Nephron (organoid): Measurements from ENCODE around the gene SHTN1.

Experiments used
- H3K27ac Mint-ChIP-seq, 3 experiments: 2 replicates each; pipeline ENCODE4 v1.8.0; 2020; ENCODE audit warnings: mixed read lengths in 3 of 3, mild to moderate bottlenecking in 2 of 3, moderate library complexity in 1 of 3
- H3K27me3 Mint-ChIP-seq: 2 replicates; pipeline ENCODE4 v1.8.0; 2021; ENCODE audit warnings: low read depth, mild to moderate bottlenecking, moderate library complexity, mixed read lengths
- H3K36me3 Mint-ChIP-seq: 2 replicates; pipeline ENCODE4 v1.8.0; 2020; ENCODE audit warnings: low read depth, mixed read lengths
- H3K4me1 Mint-ChIP-seq: 2 replicates; pipeline ENCODE4 v1.8.0; 2020; ENCODE audit warnings: mixed read lengths
- H3K4me3 Mint-ChIP-seq, 3 experiments: 2 replicates each; pipeline ENCODE4 v1.8.0; 2020; ENCODE audit warnings: mild to moderate bottlenecking in 3 of 3, mixed read lengths in 3 of 3, moderate library complexity in 2 of 3
- H3K9me3 Mint-ChIP-seq: 2 replicates; pipeline ENCODE4 v1.8.0; 2020; ENCODE audit warnings: mixed read lengths
- TF ChIP-seq, protein P1 (sequence below), 3 experiments: fragments of 200-600 bp; sonication (generic); IDR thresholded peaks; one replicate each; pipeline ENCODE4 v1.5.0; 2021; ENCODE audit warnings: antibody characterized with exemption in 3 of 3; ENCODE audit not compliant: unreplicated experiment in 3 of 3

Gene SHTN1

GRCh38 chr10:116835658-116836057 lies 169.3 kb downstream of the SHTN1 start:
- TF ChIP-seq, protein P1, sequence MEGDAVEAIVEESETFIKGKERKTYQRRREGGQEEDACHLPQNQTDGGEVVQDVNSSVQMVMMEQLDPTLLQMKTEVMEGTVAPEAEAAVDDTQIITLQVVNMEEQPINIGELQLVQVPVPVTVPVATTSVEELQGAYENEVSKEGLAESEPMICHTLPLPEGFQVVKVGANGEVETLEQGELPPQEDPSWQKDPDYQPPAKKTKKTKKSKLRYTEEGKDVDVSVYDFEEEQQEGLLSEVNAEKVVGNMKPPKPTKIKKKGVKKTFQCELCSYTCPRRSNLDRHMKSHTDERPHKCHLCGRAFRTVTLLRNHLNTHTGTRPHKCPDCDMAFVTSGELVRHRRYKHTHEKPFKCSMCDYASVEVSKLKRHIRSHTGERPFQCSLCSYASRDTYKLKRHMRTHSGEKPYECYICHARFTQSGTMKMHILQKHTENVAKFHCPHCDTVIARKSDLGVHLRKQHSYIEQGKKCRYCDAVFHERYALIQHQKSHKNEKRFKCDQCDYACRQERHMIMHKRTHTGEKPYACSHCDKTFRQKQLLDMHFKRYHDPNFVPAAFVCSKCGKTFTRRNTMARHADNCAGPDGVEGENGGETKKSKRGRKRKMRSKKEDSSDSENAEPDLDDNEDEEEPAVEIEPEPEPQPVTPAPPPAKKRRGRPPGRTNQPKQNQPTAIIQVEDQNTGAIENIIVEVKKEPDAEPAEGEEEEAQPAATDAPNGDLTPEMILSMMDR (IDR thresholded peaks at IDR 0.05; ENCODE audit: unreplicated experiment in 3 of 3) = no peak
- no peak overlapping the region for H3K4me3 Mint-ChIP-seq
- peaks cover 53% of the 10 kb centered on the region for H3K27me3 Mint-ChIP-seq
- no peaks in the 10 kb centered on the region for H3K9me3 Mint-ChIP-seq
- H3K36me3 Mint-ChIP-seq = peaks cover 12% of the 10 kb centered on the region
- no peaks in the 10 kb centered on the region for H3K4me1 Mint-ChIP-seq
- no peak overlapping the region for H3K27ac Mint-ChIP-seq

DNA sequence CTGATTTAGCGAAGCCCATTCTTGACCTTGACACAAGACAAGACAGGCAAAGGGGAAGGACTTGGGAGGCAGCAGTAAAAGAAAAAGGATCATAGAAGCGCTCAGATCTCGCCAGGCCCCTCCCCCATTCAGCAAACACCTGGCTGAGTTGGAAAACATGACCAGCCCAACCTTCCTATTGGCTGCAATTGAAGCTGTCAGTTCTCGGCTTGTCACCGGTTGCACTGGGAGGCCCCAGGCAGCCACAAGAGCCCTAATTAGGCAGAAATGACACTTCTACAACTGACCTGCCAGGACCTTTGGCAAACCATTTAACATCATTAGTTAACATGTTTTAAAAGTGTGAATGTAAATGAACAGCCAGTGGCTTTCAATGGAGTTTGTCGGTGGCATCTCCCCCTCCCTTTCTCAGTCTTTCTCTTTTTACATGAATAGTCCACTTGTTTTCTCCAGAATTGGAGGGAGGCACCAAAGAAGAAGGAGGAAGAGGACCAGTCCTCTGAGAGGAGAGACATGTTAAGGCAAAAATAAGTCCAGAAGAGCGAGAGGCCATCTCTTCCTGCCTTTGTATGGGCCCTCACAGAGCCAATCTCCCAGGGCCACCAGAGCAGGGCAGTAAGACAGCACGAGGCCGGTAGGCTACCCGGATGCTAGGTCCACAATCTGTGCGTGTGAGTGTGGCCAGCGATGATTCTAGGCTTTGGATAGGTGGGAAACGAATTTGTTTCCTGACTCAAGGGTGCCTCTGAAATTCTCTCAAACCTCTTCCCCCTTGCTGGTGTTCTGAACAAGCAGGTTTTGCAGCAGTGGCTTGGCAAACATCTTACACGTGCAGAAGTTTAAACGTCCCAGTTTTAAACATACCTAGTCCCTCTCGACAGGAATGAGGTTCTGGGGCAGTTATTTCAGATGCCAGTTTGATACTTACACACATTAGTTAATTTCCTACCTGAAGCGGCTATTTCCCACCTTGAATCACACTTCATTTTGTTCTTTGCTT lies 170.7 kb downstream of the SHTN1 start:
- Mint-ChIP-seq H3K9me3 (no peaks in the 10 kb centered on the region), H3K4me1 (no peaks in the 10 kb centered on the region), H3K36me3 (peaks cover 12% of the 10 kb centered on the region), H3K27ac (no peak overlapping the region), H3K4me3 (no peak overlapping the region), H3K27me3 (peaks cover 47% of the 10 kb centered on the region)
- TF ChIP-seq, protein P1 (IDR thresholded peaks at IDR 0.05; ENCODE audit: unreplicated experiment in 3 of 3) = no peak

GRCh38 chr10:116831790-116832189 lies 173.2 kb downstream of the SHTN1 start:
- Mint-ChIP-seq H3K4me3 (no peak overlapping the region), H3K9me3 (no peaks in the 10 kb centered on the region), H3K27ac (no peak overlapping the region), H3K36me3 (peaks cover 12% of the 10 kb centered on the region), H3K4me1 (no peaks in the 10 kb centered on the region), H3K27me3 (peaks cover 37% of the 10 kb centered on the region)
- TF ChIP-seq, protein P1 (IDR thresholded peaks at IDR 0.05; ENCODE audit: unreplicated experiment in 3 of 3) = no peak
